GM19438 (cell line): ENCODE measurements around the gene GLG1.
"Not testable (repeated sequence)": the region's sequence is repeated elsewhere in the genome, so short reads cannot be mapped to it uniquely, and the experiment has no call there.

Experiments used
- ATAC-seq: cut with Tn5 transposase; IDR thresholded peaks from one replicate; pipeline ENCODE4 v1.9.1; 2021; ENCODE audit warnings: low read depth; ENCODE audit not compliant: unreplicated experiment

GLG1 gene

DNA sequence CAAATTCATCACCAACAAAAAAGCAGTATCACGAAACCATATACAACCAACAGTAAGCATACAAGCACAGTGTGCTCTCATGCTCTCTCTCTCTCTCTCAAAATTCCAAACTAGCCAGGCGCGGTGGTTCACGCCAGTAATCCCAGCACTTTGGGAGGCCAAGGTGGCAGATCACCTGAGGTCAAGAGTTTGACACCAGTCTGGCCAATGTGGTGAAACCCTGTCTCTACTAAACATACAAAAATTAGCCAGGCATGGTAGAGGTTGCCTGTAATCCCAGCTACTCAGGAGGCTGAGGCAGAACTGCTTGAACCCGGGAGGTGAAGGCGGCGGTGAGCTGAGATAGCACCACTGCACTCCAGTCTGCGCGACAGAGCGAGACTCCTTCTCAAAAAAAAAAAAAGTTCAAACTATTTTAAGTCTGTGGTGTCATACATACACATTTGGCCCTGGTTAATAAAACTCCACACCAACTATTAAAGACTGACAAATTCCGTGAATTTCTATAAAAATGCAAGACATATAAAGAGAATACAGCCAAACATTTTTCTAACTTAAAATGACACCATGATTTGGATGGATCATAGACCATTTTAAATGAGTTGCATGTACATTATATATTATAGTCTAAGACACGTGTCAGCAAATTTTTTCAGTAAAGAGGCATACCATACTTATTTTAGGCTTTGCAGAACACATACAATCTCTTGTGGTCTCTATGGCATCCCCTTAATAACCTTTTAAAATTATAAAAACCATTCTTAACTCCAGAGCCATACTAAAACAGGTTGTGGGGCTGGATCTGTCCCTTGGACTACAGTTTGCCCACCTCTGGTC lies 30.9 kb downstream of the GLG1 start:
- ATAC-seq, result no peak

- no peak for ATAC-seq
Measured at GRCh38 chr16:74575175-74575806, 31.6 kb downstream of the GLG1 start.

DNA sequence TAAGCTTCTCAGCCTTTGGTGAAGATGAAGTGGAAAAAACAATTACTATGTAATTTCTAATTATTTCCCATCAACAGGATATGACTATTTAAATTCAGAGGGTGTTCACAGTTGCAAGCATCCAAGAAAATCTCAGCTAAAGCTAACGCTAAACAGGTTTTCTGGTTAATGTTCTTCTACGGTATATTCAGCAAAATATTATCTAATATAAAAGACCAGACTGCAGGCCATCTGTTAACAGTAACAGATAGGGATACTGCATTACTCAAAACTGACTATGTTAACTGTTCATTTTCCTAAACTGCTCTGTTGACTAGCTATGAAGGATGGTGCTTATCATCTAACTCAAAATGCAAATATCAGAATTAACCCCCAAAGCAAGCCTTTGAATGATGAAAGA lies 32.8 kb downstream of the GLG1 start:
- no peak for ATAC-seq

- ATAC-seq, result no peak
Measured at GRCh38 chr16:74573622-74574021, 33.3 kb downstream of the GLG1 start.

DNA sequence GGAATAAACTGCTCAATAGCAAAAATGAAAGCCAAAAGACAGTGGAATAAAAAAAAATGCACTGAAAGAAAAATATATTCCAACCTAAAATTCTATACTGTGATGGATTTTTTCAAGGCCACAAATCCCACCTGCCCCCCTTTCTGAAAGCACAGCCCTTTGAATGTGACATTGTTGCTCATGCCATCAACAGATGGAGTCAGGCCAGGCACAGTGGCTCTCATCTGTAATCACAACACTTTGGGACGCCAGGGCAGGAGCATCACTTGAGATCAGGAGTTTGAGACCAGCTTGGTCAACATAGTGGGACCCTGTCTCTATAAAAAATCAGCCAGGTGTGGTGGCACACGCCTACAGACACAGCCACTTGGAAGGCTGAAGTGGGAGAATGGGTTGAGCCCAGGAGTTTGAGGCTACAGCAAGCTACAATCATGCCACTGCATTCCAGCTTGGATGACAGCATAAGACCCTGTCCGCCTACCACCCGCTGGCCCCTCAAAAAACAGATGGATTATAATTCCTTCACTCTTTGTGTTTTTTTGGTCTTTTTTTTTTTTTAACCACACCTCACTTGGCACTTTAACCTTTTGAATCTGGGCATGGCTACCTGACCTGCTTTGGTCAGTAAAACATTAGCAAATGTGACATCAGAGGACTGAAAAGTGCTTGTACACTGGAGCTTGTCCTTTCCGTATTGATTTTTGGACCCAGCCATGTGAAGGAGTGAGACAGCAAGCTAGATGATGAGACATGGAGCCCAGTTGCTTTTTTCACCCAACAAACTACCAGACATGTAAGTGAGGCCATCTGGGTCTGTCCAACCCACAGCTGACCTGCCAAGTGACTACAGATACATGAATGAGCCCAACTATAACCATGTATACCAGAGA lies 36.3 kb downstream of the GLG1 start:
- ATAC-seq, result no peak

DNA sequence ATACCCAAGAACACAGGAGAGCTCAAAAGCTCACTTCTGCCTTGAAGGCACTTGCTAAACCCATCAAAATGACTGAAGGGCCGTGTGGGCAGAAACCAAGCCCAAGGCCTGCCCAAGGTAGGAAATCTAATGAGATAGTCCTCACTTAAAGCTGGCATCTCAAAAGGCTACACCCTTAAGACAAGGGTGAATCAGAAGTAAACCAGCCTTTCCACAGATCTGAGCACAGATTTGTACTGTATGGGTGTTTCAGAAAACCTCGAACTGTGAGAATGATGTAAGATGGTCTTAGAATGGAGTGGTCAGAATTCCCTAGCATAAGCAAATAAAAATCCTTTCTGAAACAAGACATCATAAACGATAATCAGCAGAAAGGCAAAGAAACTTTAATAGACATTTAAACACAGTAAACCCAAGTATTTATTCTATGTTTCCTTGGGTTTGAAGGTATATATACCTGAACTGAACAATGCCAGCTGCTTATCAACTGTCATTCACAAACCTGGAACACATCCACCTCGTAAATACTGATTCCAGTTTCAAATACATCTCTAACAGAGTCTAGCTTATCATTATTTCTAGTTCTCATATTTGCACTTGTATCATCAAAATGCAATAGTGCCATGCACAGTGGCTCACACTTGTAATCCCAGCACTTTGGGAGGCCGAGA lies 37.8 kb downstream of the GLG1 start:
- ATAC-seq, result no peak

- ATAC-seq, result no peak
Measured at GRCh38 chr16:74567901-74568300, 39.0 kb downstream of the GLG1 start.

DNA sequence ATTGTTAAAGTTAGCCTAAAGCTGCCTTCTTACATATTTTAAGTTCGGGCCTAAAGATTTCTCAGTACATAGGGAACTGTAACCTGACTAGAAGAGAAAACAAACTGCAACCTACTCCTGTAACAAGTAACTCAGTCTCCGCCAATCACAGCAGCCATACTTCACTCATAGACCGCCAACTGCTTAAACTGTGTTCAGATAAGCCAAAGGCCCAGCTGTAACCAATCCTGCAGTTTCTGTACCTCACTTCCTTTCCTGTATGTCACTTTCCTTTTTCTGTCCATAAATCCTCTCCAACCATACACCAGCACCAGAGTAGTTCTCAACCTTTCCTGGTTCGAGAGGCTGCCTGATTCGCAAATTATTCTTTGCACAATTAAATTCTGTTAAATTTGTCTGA lies 41.5 kb downstream of the GLG1 start:
- ATAC-seq, result no peak

DNA sequence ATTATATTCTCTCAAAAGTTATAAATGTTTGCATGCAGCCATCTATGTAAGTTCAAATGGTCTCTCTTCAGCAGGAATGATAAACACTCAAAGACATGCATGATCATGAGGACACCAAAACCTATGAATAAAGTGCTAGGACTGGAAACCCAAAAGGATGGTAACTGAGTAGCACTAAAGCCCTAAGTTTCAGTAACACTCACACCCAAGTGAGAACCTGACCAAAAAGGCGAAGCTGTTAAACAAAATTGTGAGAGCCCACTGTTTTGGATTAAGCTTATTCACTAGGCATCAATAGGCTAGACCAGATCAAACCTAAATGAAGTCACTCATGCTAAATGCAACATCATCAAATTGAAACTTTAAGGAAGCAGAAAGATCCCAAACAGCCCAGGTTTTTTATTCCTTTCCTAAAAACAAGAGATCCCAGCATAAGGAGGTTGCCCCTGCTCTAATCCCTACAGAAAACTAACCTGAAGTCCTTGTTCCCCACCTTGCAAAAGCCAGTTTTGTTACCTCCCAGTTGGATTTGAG lies 42.4 kb downstream of the GLG1 start:
- ATAC-seq, result no peak

DNA sequence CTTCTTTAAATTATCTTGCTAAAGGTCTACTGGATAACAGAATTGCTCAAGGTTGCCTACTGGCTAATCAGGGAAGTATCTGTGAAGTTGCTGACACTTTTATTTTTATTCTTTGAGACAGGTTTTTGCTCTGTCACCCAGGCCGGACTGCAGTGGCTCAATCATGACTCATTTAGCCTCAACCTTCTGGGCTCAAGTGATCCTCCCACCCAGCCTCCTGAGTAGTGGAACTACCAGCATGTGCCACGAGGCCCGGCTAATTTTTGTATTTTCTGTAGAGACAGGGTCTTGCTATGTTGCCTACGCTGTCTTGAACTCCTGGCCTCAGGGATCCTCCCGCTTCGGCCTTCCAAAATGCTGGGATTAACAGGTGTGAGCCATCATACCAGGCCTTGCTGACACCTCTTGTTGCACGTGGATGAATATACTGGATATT lies 43.1 kb downstream of the GLG1 start:
- no peak for ATAC-seq

GRCh38 chr16:74562117-74562516 lies 44.8 kb downstream of the GLG1 start:
- no peak for ATAC-seq

- ATAC-seq, result no peak
Measured at GRCh38 chr16:74561626-74562025, 45.3 kb downstream of the GLG1 start.

GRCh38 chr16:74560912-74561311 lies 46.0 kb downstream of the GLG1 start:
- no peak for ATAC-seq

DNA sequence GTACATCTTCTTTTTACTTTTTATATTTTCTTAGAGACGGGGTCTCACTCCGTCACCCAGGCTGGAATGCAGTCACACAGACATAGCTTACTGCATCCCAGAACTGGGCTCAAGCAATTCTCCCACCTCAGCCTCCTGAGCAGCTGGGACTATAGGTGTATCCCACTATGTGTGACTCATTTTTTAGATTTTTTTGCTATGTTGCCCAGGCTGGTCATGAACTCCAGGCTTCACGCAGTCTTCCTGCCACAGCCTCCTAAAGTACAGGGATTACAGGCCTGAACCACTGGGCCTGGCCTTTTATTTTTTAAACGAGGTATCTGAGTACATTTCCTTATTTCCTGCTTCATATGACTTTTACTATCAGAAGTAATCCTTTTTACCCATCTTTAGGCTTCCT lies 48.0 kb downstream of the GLG1 start:
- ATAC-seq, result no peak

- ATAC-seq, result no peak
Measured at GRCh38 chr16:74557275-74557674, 49.6 kb downstream of the GLG1 start.

- no peak for ATAC-seq
Measured at GRCh38 chr16:74556375-74556922, 50.5 kb downstream of the GLG1 start.

DNA sequence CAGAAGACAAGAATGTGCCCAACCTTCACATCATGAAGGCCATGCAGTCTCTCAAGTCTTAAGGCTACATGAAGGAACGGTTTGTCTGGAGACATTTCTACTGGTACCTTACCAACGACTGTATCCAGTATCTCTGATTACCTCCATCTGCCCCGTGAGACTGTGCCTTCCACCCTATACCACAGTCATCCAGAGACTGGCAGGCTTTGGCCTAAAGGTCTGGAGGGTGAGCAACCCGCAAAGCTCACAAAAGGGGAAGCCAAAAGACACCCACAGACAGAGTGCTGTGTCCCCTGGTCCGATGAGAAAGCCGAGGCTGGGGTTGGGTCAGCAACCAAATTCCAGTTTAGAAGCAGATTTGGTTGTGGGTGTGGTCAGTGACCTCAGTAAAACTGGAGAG lies 54.6 kb downstream of the GLG1 start:
- not testable (repeated sequence) for ATAC-seq

GRCh38 chr16:74550227-74551019 lies 56.5 kb downstream of the GLG1 start:
- not testable (repeated sequence) for ATAC-seq

GRCh38 chr16:74546112-74546511 lies 60.8 kb downstream of the GLG1 start:
- ATAC-seq, result not testable (repeated sequence)
